Omental fat pad (tissue), 4 donors: ENCODE measurements around the gene LEUTX. TPM values are rescaled to one million over a fixed set of nuclear protein-coding genes. Genes with fewer than 3 reads are reported as not detected.

ENCODE experiments used
- ATAC-seq: fragments of 150-250 bp; one replicate; pipeline ENCODE4 v1.9.1; 2016; ENCODE audit warnings: mild to moderate bottlenecking, moderate library complexity; ENCODE audit not compliant: low FRiP score
- DNase-seq: peaks from one replicate; pipeline ENCODE4 v3.0.0-alpha.2; 2019; ENCODE audit warnings: low spot score
- total RNA-seq, 4 donors: library from RNA; depleted of rRNA; stranded (reverse); fragments of >200 nt; gene quantifications; one replicate each; pipeline ENCODE4 v1.1.0, GENCODE V29; 2016
- TF ChIP-seq, protein P1 (sequence below), 3 donors: fragments of 450-650 bp; IDR thresholded peaks; one replicate each; pipeline ENCODE4 v1.5.1; 2016 to 2017; ENCODE audit warnings: antibody characterized with exemption in 3 of 3, mild to moderate bottlenecking in 3 of 3, moderate library complexity in 2 of 3

The LEUTX gene
- total RNA-seq, 4 donors from 2014 or later = not detected

DNA sequence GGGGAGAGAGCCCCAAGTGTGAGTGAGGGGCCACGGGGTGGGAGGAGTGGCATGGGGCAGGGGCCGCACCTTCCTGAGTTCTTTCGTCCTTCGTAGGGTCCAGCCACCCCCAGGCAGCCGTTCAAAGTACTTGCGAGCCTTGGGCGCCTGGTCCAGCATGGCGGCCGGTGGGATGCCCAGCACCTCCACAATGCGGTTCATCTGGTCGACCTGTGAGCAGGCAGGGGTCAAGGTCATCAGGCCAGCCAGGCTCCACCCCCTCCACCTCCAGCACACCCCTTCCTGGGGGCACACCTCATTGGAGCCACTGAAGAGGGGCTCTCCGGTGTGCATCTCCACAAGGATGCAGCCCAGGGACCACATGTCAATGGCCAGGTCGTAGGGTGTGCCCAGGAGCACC is 48.6 kb downstream of the LEUTX start:
- TF ChIP-seq, protein P1, sequence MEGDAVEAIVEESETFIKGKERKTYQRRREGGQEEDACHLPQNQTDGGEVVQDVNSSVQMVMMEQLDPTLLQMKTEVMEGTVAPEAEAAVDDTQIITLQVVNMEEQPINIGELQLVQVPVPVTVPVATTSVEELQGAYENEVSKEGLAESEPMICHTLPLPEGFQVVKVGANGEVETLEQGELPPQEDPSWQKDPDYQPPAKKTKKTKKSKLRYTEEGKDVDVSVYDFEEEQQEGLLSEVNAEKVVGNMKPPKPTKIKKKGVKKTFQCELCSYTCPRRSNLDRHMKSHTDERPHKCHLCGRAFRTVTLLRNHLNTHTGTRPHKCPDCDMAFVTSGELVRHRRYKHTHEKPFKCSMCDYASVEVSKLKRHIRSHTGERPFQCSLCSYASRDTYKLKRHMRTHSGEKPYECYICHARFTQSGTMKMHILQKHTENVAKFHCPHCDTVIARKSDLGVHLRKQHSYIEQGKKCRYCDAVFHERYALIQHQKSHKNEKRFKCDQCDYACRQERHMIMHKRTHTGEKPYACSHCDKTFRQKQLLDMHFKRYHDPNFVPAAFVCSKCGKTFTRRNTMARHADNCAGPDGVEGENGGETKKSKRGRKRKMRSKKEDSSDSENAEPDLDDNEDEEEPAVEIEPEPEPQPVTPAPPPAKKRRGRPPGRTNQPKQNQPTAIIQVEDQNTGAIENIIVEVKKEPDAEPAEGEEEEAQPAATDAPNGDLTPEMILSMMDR (IDR thresholded peaks at IDR 0.05) = no peak
- ATAC-seq (no peak), DNase-seq (no peak)

DNA sequence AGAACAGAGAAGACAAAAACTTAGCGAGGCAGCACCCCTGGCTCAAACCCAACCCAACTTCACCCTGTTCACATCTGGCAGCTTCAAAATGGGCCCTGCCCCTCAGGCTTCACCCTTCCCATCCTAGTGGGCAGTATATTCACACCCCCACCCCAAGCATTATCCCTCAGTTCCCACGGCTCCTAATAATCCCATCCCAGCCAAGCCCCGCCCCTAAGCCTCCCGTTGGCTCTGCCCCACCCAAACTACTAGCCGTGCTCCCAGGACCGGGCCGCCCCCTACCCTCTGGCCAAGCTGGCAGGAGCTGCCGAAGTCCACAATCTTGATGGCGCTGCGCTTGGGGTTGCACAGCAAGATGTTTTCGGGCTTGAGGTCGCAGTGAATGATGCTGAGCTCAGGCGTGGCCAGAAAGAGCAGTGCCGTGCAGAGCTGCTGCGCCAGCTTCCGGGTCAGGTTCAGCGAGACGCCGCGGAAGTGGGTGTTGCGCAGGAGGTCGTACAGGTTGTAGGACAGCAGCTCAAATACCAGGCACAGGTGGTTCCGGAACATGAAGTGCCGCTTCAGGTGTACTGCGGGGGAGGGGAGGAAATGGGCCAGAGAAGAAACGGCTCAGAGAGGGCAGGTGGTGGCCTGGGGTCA is 49.5 kb downstream of the LEUTX start:
- no peak for ATAC-seq
- TF ChIP-seq, protein P1 (IDR thresholded peaks at IDR 0.05) = no peak
- DNase-seq = no peak

DNA sequence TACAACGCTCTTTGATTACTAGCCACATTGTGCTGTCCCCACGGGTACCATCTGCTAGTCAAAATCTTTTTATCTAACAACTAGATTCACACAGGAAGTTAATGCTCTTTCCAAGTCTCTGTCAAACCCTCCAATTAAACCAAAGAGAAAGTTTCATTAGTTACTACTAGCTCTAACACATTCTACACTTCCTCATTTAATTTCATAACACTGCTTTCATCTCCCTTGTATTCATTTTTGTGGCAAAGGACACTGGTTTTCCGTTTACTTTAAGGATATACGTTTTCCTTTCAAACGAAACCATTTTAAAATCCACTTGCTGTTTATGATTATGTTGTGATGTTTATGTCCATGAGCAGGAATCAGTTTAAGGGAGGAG is 50.0 kb downstream of the LEUTX start:
- TF ChIP-seq, protein P1 (IDR thresholded peaks at IDR 0.05) = no peak
- ATAC-seq (no peak), DNase-seq (no peak)

DNA sequence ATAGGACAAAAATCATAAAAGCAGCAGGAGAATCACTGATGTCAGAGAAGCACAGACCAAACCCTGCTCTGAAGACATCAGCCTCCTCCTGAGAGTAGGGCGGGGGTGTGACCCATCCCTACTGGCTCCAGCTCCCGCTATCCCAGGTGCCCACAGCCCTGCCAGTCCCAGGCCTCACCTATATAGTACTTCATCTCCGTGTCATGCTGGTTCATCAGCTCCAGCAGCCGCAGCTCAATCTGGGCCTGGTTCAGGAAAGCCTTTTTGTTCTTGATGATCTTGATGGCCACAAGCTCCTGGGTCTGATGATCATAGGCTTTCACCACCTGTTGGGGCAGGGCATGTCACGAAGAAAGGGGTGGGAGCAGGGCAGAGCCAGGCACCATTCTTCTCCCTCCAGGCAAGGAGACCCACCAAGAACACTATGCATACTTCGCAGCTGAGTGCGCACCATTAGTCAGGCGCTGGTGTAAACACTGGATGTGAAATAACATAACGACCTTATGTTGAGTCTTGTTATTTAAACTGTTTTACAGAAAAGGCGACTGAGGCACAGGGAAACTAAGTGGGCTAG is 51.1 kb downstream of the LEUTX start:
- TF ChIP-seq, protein P1 (IDR thresholded peaks at IDR 0.05) = no peak
- ATAC-seq (no peak), DNase-seq (no peak)

DNA sequence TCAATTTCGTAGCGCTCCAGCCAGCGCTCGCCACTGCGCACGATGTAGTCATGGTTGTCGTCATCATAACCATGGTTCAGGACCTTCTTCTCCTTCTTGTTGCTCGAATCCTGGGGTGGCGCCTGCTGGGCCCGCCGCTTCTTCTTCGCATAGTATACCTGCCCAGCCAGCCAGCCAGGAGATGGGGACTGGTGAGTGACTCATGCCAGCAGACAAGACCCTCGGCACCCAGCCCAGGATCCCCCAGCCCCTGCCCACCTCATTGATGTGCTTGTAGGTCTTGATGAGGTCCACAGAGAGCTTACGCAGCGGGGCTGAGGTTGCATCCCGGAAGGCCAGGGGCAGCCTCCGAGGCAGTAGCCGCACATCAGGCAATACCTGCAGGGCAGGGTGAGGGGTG is 51.8 kb downstream of the LEUTX start:
- ATAC-seq = no peak
- no peak for DNase-seq

DNA sequence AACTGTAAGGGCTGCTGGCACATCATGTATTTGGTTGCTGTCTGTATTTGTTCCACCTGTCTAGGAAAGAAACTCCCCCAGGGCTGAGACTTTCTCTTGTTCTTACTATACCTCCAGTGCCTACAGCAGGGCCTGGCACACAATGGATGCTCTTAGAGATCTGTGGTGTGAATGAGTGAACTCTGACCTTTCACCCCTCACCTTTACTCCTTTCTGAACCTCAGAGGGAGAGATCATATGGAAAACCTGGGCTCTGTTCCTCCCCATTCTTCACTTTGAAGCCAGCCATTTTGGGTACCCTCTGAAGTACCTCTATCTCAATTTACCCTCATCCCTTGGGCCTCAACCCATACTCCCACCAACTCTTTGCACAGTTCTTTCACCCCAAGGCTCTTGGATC is 52.2 kb downstream of the LEUTX start:
- DNase-seq = no peak
- TF ChIP-seq, protein P1 (IDR thresholded peaks at IDR 0.05) = no peak
- ATAC-seq = no peak

More for the DNA sequence above, 51.8 kb downstream of the LEUTX start:
- TF ChIP-seq, protein P1 (IDR thresholded peaks at IDR 0.05) = no peak

DNA sequence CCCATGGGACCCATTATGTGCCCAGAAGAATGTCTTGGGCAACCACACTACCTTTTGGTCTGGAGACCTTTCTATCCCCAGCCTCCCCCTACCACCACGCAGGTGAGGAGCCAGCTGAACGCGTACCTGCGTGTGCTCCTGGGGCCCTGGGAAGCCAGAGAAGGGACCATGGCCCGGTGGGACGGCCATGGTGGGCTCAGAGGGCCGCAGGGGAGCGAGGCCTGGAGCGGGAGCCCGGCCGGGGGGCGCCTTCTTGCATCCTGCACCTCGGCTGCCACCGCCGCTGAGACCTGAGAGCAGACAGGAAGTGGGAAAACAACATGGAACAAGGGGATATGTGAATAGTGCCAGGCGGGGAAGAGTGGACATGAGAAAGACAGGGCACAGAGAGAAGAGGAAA is 53.0 kb downstream of the LEUTX start:
- ATAC-seq (no peak), DNase-seq (no peak)

More for the DNA sequence above, 53.0 kb downstream of the LEUTX start:
- TF ChIP-seq, protein P1 (IDR thresholded peaks at IDR 0.05) = no peak
